ENCODE results near the gene DNMBP.

DNMBP gene

GRCh38 chr10:99983280-99983988 lies 26.3 kb downstream of the DNMBP start:
- Mint-ChIP-seq H3K4me1 (peaks cover 57% of the 10 kb centered on the region), H3K27me3 (no peaks in the 10 kb centered on the region), H3K9me3 (no peaks in the 10 kb centered on the region), H3K4me3 (peak overlapping the region; percentile 58), H3K36me3 (no peaks in the 10 kb centered on the region), H3K27ac (peak overlapping the region; percentile 88)
- peak; percentile 82 for ATAC-seq

GRCh38 chr10:99982728-99983127 lies 27.0 kb downstream of the DNMBP start:
- Mint-ChIP-seq H3K4me3 (no peak overlapping the region), H3K36me3 (no peaks in the 10 kb centered on the region), H3K27ac (peak overlapping the region; percentile 88), H3K4me1 (peaks cover 52% of the 10 kb centered on the region), H3K27me3 (no peaks in the 10 kb centered on the region), H3K9me3 (no peaks in the 10 kb centered on the region)
- peak; percentile 69 for ATAC-seq

- Mint-ChIP-seq H3K36me3 (no peaks in the 10 kb centered on the region), H3K9me3 (no peaks in the 10 kb centered on the region), H3K27ac (peak overlapping the region; percentile 28), H3K4me3 (no peak overlapping the region), H3K4me1 (peaks cover 46% of the 10 kb centered on the region), H3K27me3 (no peaks in the 10 kb centered on the region)
- ATAC-seq: no peak
These were observed 28.1 kb downstream of the DNMBP start for GRCh38 chr10:99981581-99982199.

- Mint-ChIP-seq H3K27ac (no peak overlapping the region), H3K36me3 (no peaks in the 10 kb centered on the region)
- no peak for ATAC-seq
These were observed 30.6 kb downstream of the DNMBP start for GRCh38 chr10:99979066-99979685.

GRCh38 chr10:99977916-99978315 lies 31.8 kb downstream of the DNMBP start:
- no peak for ATAC-seq
- Mint-ChIP-seq H3K27ac (no peak overlapping the region), H3K4me3 (no peak overlapping the region)

More at GRCh38 chr10:99979066-99979685, 30.6 kb downstream of the DNMBP start:
- Mint-ChIP-seq H3K27me3 (no peaks in the 10 kb centered on the region), H3K4me1 (peaks cover 59% of the 10 kb centered on the region), H3K4me3 (no peak overlapping the region), H3K9me3 (no peaks in the 10 kb centered on the region)

GRCh38 chr10:99976886-99977665 lies 32.7 kb downstream of the DNMBP start:
- ATAC-seq: no peak
- Mint-ChIP-seq H3K27ac (peak overlapping the region; percentile 81), H3K4me1 (peaks cover 43% of the 10 kb centered on the region), H3K27me3 (no peaks in the 10 kb centered on the region), H3K4me3 (no peak overlapping the region), H3K36me3 (peaks cover under 1% of the 10 kb centered on the region), H3K9me3 (no peaks in the 10 kb centered on the region)

More at GRCh38 chr10:99977916-99978315, 31.8 kb downstream of the DNMBP start:
- Mint-ChIP-seq H3K9me3 (no peaks in the 10 kb centered on the region), H3K4me1 (peaks cover 48% of the 10 kb centered on the region), H3K36me3 (no peaks in the 10 kb centered on the region), H3K27me3 (no peaks in the 10 kb centered on the region)

- peak; percentile 39 for ATAC-seq
- Mint-ChIP-seq H3K4me1 (peaks cover 42% of the 10 kb centered on the region), H3K36me3 (peaks cover 8% of the 10 kb centered on the region), H3K4me3 (peak overlapping the region; percentile 27), H3K27me3 (no peaks in the 10 kb centered on the region), H3K9me3 (no peaks in the 10 kb centered on the region), H3K27ac (peak overlapping the region; percentile 81)
These were observed 33.6 kb downstream of the DNMBP start for GRCh38 chr10:99975942-99976809.

- Mint-ChIP-seq H3K4me3 (no peak overlapping the region), H3K27me3 (no peaks in the 10 kb centered on the region), H3K27ac (peak overlapping the region; percentile 81), H3K36me3 (peaks cover 17% of the 10 kb centered on the region), H3K4me1 (peaks cover 35% of the 10 kb centered on the region), H3K9me3 (no peaks in the 10 kb centered on the region)
- peak; percentile 75 for ATAC-seq
These were observed 34.5 kb downstream of the DNMBP start for GRCh38 chr10:99975106-99975829.

GRCh38 chr10:99973190-99973589 lies 36.6 kb downstream of the DNMBP start:
- peaks cover 24% of the 10 kb centered on the region for H3K36me3 Mint-ChIP-seq
- H3K4me3 Mint-ChIP-seq: no peak overlapping the region
- no peak overlapping the region for H3K27ac Mint-ChIP-seq
- H3K27me3 Mint-ChIP-seq: no peaks in the 10 kb centered on the region
- no peaks in the 10 kb centered on the region for H3K9me3 Mint-ChIP-seq
- ATAC-seq: no peak
- peaks cover 26% of the 10 kb centered on the region for H3K4me1 Mint-ChIP-seq

- Mint-ChIP-seq H3K27me3 (no peaks in the 10 kb centered on the region), H3K27ac (no peak overlapping the region), H3K36me3 (peaks cover 43% of the 10 kb centered on the region), H3K9me3 (no peaks in the 10 kb centered on the region), H3K4me3 (no peak overlapping the region), H3K4me1 (peaks cover 5% of the 10 kb centered on the region)
- no peak for ATAC-seq
These were observed 41.8 kb downstream of the DNMBP start for GRCh38 chr10:99967961-99968360.

- Mint-ChIP-seq H3K4me1 (no peaks in the 10 kb centered on the region), H3K27me3 (no peaks in the 10 kb centered on the region), H3K4me3 (no peak overlapping the region), H3K36me3 (peaks cover 36% of the 10 kb centered on the region), H3K27ac (no peak overlapping the region), H3K9me3 (no peaks in the 10 kb centered on the region)
- ATAC-seq: no peak
These were observed 43.4 kb downstream of the DNMBP start for GRCh38 chr10:99966306-99966705.

GRCh38 chr10:99965700-99966099 lies 44.0 kb downstream of the DNMBP start:
- no peaks in the 10 kb centered on the region for H3K4me1 Mint-ChIP-seq
- H3K27ac Mint-ChIP-seq: no peak overlapping the region
- ATAC-seq: no peak
- no peaks in the 10 kb centered on the region for H3K27me3 Mint-ChIP-seq
- H3K9me3 Mint-ChIP-seq: no peaks in the 10 kb centered on the region
- no peak overlapping the region for H3K4me3 Mint-ChIP-seq
- peaks cover 31% of the 10 kb centered on the region for H3K36me3 Mint-ChIP-seq

GRCh38 chr10:99964791-99965190 lies 45.0 kb downstream of the DNMBP start:
- Mint-ChIP-seq H3K27me3 (no peaks in the 10 kb centered on the region), H3K4me1 (no peaks in the 10 kb centered on the region), H3K9me3 (no peaks in the 10 kb centered on the region), H3K27ac (no peak overlapping the region), H3K36me3 (peaks cover 22% of the 10 kb centered on the region), H3K4me3 (no peak overlapping the region)
- no peak for ATAC-seq

All from stimulated activated memory B cell treated with anti-CD40 and anti-IgM and Interleukin-4, amounts not matched to agents 10 μg/mL and 1 μg/mL and 100 μg/mL, for 72 hours (primary cell).